ENCODE data around the gene ATXN7L3.
"Not testable (repeated sequence)": the region's sequence is repeated elsewhere in the genome, so short reads cannot be mapped to it uniquely, and the experiment has no call there.

Gene ATXN7L3

DNA sequence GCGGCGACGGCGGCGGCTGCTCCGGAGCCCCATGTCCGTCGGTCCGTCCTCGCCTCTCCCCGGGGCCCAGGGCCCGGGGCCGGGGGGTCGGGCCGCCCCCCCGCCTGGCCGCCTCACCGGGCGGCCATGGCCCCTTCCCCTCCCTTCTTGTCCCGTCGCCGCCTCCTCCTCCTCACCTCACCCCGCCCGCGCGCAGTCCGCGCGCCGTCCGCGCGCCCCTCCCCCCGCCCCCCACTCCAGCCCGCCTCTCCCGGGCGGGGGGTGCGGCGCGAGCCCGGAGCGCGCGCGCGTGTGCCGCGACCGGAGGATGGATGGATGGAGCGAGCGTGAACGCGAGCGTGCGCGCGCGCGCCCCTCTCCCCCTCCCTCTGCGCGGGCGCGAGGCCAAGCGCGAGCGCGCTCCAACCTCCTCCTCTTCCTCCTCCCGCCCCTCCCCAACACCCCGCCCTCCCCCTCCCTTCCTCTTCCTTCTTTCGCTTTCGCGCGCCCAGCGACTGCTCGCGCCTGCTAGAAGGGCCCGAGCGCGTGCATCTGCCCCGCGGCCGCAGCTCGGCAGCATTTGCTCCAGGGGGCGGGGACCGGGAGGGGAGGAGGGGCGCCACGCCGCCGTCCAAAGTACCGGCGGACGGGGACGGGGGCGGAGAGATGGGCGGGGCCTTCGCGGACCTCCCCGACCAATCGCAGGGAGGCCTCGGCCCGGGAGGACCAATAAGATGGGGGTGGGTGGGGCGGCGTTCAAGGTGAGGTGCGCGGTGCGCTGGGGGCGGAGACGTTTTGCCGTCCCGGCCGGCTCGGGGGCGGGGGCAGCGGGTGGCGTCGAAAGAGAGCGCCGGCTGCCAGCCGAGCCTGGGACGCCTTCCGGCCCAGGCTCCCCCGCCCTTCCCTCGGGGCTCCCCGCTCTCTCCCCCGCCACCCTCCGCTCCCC is at the start of gene ATXN7L3:
Gene ATXN7L3 (minus strand): TSS at position 332 of the 925 bp plus-strand sequence. CDS start 1,814 bp downstream, outside the sequence.
- DNase-seq (ENCODE audit: low spot score) = peak; percentile 99

DNA sequence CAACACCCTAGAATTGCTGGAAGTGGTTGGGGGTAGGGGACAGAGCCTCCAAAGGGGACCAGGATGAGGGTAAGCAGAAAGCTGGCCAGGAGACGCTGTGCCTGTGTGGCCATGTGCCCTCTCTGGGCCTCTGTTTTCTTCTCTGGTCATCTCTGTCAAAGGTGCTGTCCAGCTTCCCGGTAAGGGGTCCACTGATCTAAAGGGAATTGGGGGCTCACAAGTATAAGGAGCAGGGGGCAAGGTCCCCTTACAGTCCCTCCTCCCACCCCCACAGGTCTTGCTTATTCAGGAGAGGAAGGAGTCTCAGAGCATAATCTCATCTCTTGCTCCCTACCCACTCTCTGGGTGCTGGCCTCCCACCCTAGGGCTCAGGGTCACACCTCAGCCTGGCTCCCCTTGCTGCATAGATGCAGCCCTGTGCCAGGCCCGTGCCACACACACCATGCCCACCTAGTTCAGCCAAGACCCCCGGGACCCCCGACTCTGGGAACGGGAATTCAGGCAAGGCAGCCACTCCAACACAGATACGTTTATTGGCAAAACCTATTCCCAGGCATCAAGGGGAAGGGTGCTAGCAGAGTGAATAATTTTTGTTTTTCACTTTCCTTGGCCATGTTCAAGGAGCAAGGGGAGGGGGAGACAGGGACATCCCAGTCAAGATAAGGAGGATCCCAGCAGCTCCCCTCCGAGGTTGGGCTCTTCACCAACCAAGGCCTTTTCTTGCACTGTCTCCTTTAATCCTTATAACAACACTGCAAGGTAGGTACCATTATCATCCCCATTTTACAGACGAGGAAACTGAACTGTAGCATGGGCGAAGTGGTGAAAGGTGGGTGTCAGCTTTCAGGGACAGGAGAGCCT is 48.4 kb upstream of the ATXN7L3 start:
- no peak for DNase-seq (ENCODE audit: low spot score)

GRCh38 chr17:44247440-44247841 is 47.8 kb upstream of the ATXN7L3 start:
- no peak for DNase-seq (ENCODE audit: low spot score)

GRCh38 chr17:44241106-44241624 is 41.5 kb upstream of the ATXN7L3 start:
- DNase-seq (ENCODE audit: low spot score) = no peak

DNA sequence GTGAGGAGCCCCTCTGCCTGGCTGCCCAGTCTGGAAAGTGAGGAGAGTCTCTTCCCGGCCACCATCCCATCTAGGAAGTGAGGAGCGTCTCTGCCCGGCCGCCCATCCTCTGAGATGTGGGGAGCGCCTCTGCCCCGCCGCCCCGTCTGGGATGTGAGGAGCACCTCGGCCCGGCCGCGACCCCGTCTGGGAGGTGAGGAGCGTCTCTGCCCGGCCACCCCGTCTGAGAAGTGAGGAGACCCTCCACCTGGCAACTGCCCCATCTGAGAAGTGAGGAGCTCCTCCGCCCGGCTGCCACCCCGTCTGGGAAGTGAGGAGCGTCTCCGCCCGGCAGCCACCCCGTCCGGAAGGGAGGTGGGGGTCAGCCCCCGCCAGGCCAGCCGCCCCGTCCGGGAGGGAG is 38.2 kb upstream of the ATXN7L3 start:
- DNase-seq (ENCODE audit: low spot score) = not testable (repeated sequence)

- no peak for DNase-seq (ENCODE audit: low spot score)
These were observed 36.8 kb upstream of the ATXN7L3 start for GRCh38 chr17:44236444-44236991.

GRCh38 chr17:44235583-44235936 is 35.9 kb upstream of the ATXN7L3 start:
- DNase-seq (ENCODE audit: low spot score) = no peak

DNA sequence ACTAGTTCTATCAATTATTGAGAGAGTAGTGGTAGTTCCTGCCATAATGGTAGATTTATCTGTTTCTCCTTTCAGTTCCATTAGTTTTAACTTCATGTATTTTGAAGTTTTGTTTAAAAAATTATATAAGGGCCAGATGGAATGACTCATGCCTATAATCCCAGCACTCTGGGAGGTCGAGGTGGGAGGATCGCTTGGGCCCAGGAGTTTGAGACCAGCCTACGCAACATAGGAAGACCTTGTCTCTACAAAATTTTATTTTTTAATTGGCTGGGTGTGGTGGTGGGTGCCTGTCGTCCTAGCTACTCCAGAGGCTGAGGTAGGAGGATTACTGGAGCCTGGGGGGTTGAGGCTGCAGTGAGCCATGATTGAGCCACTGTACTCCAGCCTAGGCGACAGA is 33.9 kb upstream of the ATXN7L3 start:
- DNase-seq (ENCODE audit: low spot score) = no peak

DNA sequence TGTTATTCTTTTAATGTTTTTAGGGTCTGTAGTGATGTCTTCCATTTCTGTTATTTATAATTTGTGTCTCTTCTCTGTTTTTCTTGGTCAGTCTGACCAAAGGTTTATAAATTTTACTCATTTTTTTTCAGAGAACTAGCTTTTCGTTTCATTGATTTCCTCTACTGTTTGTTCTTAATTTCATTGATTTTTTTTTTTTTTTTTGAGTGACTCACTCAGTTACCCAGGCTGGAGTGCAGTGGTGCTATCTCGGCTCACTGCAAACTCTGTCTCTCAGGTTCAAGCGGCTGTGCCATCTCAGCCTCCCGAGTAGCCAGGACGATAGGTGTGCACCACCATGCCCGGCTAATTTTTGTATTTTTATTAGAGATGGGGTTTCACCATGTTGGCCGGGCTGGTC is 32.4 kb upstream of the ATXN7L3 start:
- no peak for DNase-seq (ENCODE audit: low spot score)

GRCh38 chr17:44230140-44230539 is 30.5 kb upstream of the ATXN7L3 start:
- DNase-seq (ENCODE audit: low spot score) = no peak

- DNase-seq (ENCODE audit: low spot score) = no peak
These were observed 29.4 kb upstream of the ATXN7L3 start for GRCh38 chr17:44229090-44229489.

DNA sequence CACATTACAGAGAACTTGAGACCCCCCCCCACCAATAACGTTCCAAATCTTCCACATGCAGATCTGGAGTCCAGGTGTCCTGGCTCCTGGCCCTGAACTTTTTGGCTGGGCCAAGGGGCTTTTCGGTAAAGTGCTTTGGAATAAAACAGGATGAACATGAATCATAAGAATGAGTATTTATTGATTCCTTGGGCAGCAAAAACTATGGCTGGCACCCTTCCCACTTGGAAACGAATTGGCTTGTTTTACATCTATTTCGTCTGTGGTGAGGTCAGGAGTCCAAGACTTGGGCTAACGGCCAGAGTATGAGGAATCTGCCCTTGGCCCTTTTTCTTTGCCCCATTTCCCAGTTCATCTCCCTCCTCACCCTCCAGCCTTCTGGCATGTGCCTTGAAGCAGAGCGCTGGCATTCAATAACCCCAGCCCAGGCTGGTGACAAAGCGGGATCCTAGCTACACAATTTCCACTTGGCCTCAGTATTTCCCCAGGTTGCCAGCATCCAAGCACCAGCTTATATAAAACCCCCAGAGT is 23.9 kb upstream of the ATXN7L3 start:
- no peak for DNase-seq (ENCODE audit: low spot score)

DNA sequence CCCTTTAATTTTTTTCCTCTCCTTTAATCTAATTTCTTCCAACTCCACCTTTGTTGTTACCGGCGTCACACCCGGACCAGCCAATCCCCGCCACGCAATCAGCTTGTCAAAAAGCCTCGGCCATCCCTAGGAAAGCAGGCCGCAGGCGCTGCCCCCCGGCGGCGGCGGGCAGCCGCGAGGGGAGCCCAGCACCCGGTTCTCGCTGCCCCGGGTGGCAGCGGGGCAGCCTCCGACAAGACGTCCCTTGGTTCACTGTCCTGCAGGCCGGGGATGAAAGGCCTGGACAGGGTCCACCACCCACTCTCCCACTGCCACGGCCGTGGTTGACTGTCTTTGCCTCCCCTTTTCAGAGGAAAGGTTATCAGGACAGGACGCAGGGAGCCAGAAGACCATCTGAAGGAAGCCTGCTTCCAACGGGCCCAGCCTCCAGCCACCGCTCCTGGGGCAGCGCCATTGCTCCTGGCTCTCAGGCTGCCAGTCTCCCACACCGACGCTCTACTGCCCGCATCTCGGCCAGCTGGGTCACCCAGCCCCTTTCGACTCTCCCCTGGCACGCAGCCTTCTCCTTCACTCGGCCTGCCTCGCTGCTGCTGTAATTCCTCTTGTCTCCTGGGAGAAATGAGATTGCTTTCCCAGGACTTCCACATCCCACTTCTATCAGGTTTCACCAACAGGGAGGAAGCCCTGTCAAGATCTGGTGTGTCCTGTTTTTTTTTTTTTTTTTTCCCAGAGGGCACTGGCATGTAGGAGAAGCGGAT is 22.6 kb upstream of the ATXN7L3 start:
- peak; percentile 61 for DNase-seq (ENCODE audit: low spot score)

GRCh38 chr17:44221862-44222111 is 22.1 kb upstream of the ATXN7L3 start:
- no peak for DNase-seq (ENCODE audit: low spot score)

- peak; percentile 76 for DNase-seq (ENCODE audit: low spot score)
These were observed 21.6 kb upstream of the ATXN7L3 start for GRCh38 chr17:44221084-44221861.

- DNase-seq (ENCODE audit: low spot score) = peak; percentile 78
These were observed 20.8 kb upstream of the ATXN7L3 start for GRCh38 chr17:44220213-44221083.

DNA sequence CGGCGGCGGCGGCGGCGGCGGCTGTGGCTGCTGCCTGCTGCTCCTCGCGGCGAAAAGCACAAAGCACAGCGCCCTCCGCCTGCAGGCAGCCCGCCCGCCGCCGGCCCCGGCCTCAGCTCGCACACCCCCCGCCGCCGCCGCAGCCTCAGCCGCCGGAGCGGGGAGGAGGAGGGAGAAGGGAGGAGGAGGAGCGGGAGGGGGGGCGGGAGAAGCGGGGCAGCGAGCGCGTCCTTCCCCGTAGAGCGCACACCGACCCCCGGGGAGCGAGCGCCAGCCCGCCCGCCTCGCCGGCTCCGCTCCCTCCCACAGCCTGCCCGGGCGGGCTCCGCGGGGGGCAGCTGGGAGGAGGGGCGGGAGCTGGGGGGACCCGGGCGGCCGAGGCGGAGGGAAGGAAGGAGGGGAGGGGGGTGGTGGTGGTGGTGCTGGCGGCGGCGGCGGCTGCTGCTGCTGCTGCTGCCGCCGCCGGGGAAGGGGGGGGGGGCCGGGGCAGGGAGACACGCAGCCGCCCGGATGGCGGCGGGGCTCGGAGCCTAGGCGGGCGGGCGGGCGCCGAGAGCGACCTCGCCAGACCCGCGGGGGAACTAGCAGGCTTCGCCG is 20.0 kb upstream of the ATXN7L3 start, which contains the start of gene UBTF:
Gene UBTF (minus strand): TSS at position 60 of the 597 bp plus-strand sequence. CDS start 1,446 bp downstream, outside the sequence.
- DNase-seq (ENCODE audit: low spot score) = peak; percentile 72

DNA sequence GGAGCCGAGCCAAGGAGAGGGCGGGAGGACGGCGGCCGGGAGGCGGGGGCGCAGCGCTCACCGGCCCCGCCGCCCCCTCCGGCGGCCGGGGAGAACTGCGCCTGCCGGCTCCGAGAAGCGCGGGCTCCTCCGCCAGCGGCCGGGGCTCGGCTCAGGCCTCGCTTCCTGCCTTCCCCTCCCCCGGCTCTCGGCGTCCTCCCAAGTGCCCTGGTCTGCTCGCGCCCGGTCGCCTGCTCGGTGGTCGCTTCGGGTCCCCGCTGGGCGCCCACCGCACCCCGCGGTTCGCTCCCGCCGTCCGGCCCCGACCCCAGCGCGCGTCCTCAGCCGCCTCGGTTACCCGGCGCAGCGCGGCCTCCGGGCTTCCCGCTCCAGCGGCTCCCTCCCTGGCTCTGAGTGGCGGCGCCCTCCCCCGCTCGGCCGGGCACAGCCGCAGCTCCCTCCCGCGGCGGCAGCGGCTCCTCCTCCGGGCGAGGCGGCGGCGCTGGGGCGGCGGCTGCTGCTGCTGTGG is 19.5 kb upstream of the ATXN7L3 start:
- peak; percentile 80 for DNase-seq (ENCODE audit: low spot score)

Data from germinal center (tissue), 1 donor.